Measurements from ENCODE around the gene ABCC1.
"Not testable (repeated sequence)": the region's sequence is repeated elsewhere in the genome, so short reads cannot be mapped to it uniquely, and the experiment has no call there.

The ABCC1 gene

GRCh38 chr16:15967655-15968315, 18.4 kb downstream of the ABCC1 start:
- no peak for DNase-seq (ENCODE audit: low read depth in 2 of 2)

- DNase-seq (ENCODE audit: low read depth in 2 of 2): no peak
These were observed 20.8 kb downstream of the ABCC1 start for GRCh38 chr16:15970202-15970601.

DNA sequence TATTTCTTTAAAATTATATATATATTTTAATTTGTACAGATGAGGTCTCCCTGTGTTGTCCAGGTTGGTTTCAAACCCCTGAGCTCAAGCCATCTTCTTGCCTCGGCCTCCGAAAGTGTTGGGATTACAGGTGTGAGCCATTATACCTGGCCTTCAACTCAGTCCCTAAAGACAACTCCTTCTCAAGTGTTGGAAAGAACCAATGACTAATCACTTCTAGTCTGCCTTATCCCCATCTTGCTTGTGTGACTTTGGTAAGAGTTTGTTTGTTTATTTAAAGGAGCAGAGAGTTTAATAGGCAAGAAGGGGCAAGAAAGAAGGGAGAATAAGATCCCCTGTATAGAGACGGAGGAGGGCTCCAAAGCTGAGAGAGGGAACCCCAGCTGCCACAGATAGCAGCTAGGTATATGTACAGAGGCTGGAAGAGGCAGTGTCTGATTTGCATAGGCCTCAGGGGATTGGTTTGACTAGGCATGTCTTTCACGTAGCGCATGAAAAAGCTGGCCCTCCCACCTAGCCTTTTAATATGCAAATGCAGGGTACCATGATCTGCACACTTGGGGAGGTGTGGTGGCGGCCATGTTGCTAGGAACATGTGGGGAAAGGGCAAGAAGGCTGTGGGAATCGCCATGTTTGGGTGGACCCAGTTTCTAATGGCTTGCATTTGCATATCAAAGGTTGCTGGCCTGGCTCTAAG, 21.5 kb downstream of the ABCC1 start:
- DNase-seq (ENCODE audit: low read depth in 2 of 2): no peak

GRCh38 chr16:15971440-15971815, 22.0 kb downstream of the ABCC1 start:
- no peak for DNase-seq (ENCODE audit: low read depth in 2 of 2)

- no peak for DNase-seq (ENCODE audit: low read depth in 2 of 2)
These were observed 22.8 kb downstream of the ABCC1 start for GRCh38 chr16:15972046-15972868.

GRCh38 chr16:15973421-15973820, 24.0 kb downstream of the ABCC1 start:
- no peak for DNase-seq (ENCODE audit: low read depth in 2 of 2)

DNA sequence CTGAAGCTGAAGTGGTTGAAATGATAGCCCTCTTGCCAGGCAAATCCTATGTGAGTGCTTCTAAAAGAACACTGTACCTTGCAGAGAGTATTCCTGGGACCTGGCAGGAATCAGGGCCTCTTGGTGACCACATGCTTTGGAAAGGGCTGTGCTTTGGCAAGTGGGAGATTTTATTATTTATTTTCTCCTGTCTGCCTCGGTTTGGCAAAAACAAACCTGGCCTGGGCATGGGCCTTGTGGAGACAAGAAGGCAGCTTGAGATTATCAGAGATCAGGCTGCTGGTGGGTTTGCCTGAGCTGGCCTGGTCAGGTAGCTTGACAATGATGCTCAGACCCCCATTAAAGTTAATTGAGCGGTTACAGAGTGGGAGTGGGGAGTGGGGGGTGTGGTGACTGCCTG, 24.6 kb downstream of the ABCC1 start:
- DNase-seq (ENCODE audit: low read depth in 2 of 2): no peak

DNA sequence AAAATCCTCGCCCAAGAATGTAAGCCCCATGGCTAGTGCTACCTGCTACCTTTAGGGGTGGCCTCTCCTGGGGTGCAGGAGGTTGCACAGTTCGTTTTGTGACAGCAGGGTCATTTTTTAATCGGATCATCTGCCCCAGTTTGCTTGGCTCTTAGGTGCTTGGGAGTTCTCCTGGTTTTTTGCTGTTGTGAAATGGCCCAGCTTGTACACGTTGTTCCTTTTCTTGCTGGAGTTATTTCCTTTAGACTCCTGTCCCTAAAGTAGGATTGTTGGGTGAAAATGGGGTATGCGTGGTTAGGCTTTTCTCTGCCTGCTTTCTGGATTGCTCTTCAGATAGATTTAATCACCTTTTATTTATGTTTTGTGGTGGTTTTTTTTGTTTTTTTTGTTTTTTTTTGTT, 25.8 kb downstream of the ABCC1 start:
- no peak for DNase-seq (ENCODE audit: low read depth in 2 of 2)

GRCh38 chr16:15976225-15976812, 26.9 kb downstream of the ABCC1 start:
- DNase-seq (ENCODE audit: low read depth in 2 of 2): no peak

- DNase-seq (ENCODE audit: low read depth in 2 of 2): no peak
These were observed 27.7 kb downstream of the ABCC1 start for GRCh38 chr16:15976929-15977637.

DNA sequence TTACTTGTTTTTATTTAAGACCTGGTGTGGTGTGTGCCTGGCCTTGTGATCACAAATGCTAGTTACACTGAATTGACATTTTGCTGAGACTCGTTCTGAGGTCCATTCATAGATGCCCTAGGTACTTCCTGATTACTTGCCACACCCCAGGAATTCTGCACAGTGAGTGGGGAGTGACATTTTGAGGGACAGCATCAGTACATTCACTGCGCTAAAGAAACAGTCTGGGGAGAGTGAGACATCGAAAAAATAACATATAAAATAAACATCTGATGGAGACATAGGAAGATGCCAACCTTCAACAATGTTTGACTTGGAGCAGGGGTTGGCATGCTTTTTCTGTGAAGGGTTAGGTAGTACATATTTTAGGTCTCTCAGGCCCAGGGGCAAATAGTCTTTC, 30.4 kb downstream of the ABCC1 start:
- no peak for DNase-seq (ENCODE audit: low read depth in 2 of 2)

DNA sequence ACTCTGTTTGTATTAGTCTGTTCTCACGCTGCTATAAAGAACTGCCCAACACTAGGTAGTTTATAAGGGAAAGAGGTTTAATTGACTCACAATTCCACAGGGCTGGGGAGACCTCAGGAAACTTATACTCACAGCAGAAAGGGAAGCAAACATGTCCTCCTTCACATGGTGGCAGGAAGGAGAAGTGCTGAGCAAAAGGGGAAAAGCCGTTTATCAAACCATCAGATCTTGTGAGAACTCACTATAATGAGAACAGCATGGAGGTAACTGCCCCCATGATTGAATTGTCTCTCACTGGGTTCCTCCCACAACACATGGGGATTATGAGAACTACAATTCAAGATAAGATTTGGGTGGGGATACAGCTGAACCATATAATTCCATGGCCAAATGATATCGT, 30.9 kb downstream of the ABCC1 start:
- DNase-seq (ENCODE audit: low read depth in 2 of 2): no peak

DNA sequence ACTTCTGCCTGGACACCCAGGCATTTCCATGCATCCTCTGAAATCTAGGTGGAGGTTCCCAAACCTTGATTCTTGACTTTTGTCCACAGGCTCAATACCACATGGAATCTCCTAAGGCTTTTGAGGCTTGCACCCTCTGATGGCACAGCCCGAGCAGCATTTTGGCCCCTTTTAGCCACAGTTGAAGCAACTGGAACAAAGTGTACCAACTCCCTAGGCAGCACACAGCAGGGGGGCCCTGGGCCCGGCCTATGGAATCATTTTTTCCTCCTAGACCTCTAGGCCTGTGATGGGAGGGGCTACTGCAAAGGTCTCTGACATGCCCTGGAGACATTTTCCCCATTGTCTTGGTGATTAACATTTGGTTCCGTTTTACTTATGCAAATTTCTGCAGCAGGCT, 32.0 kb downstream of the ABCC1 start:
- DNase-seq (ENCODE audit: low read depth in 2 of 2): no peak

DNA sequence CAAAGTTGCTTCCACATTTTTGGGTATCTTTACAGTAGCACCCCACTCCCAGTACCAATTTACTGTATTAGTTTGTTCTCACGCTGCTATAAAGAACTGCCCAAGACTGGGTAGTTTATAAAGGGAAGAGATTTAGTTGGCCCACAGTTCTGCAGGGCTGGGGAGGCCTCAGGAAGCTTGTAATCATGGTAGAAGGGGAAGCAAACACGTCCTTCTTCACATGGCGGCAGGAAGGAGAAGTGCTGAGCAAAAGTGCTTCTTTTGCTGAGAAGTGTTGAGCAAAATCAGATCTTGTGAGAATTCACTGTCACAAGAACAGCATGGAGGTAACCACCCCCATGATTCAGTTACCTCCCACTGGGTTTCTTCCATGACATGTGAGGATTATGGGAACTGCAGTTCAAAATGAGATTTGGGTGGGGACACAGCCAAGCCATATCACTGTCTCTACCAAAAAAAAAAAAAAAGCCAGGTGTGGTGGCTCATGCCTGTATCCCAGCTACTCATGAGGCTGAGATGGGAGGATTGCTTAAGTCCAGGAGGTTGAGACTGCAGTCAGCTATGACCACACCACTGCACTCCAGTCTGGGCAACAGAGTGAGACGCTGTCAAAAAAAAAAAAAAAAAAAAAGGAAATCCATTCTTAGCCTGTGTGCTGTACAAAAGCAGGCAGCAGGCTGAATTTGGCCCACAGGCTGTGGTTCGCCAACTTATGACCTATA, 32.9 kb downstream of the ABCC1 start:
- not testable (repeated sequence) for DNase-seq (ENCODE audit: low read depth in 2 of 2)

- no peak for DNase-seq (ENCODE audit: low read depth in 2 of 2)
These were observed 34.5 kb downstream of the ABCC1 start for GRCh38 chr16:15983898-15984297.

GRCh38 chr16:15985144-15985543, 35.7 kb downstream of the ABCC1 start:
- no peak for DNase-seq (ENCODE audit: low read depth in 2 of 2)

- DNase-seq (ENCODE audit: low read depth in 2 of 2): no peak
These were observed 36.8 kb downstream of the ABCC1 start for GRCh38 chr16:15986261-15986660.

GRCh38 chr16:15988268-15989013, 39.0 kb downstream of the ABCC1 start:
- DNase-seq (ENCODE audit: low read depth in 2 of 2): no peak

DNA sequence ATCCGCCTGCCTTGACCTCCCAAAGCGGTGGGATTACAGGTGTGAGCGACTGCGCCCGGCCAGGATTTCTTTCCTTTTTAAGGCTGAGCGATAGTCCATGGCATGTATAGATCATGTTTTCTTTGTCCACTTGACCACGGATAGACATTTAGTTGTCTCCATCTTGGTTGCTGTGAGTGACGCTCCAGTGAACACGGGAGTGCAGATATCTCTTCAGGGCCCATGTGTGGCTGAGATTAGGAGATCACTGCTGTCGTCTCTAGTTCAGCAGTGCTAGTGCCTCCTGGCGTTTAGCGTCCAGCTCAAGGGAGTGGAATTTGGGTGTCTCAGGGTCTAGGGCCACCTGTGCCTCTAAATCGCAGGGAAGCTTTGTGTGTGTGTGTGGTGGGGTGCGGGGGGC, 41.5 kb downstream of the ABCC1 start:
- no peak for DNase-seq (ENCODE audit: low read depth in 2 of 2)

DNA sequence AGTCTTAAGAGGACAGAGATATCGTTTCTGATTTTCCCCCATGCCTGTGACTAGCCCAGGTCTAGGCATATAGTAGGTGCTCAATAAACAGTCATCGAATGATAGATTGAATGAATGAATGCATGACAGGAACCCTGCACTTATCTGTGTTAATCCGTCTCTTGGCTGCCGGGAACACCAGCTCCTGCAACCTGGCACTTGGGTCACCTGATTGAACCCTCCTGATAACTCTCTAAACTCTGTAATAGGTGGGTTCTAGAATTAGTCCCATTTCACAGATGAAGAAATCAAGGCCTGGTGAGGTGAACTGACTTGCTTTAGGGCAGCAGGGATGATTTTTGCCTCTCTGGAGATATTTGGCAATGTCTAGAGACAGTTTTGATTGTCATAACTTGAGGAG, 43.7 kb downstream of the ABCC1 start:
- no peak for DNase-seq (ENCODE audit: low read depth in 2 of 2)
